MV-4-11 (cell line): Measurements from ENCODE around the gene HOXB13.
"Not testable (repeated sequence)": the region's sequence is repeated elsewhere in the genome, so short reads cannot be mapped to it uniquely, and the experiment has no call there.

Source experiments
- DNase-seq: peaks from one replicate; lab custom pipeline; 2025; lab: John Stamatoyannopoulos, UW

HOXB13 gene

GRCh38 chr17:48726114-48726915 lies 2.2 kb downstream of the HOXB13 start:
- no peak for DNase-seq

- DNase-seq = no peak
These were observed 3.1 kb downstream of the HOXB13 start for GRCh38 chr17:48725288-48726064.

- DNase-seq = no peak
These were observed 3.6 kb downstream of the HOXB13 start for GRCh38 chr17:48725004-48725287.

GRCh38 chr17:48724251-48725003 lies 4.1 kb downstream of the HOXB13 start:
- DNase-seq = peak; percentile 68

GRCh38 chr17:48723423-48724250 lies 4.9 kb downstream of the HOXB13 start:
- no peak for DNase-seq

- DNase-seq = peak; percentile 54
These were observed 5.6 kb downstream of the HOXB13 start, which contains the start of gene PRAC2 for GRCh38 chr17:48722915-48723422. TSS of gene PRAC2 (plus strand) at chr17:48723185. CDS start at chr17:48724411, 1,226 bp downstream.

- no peak for DNase-seq
These were observed 6.2 kb downstream of the HOXB13 start, which contains the start of gene PRAC1 for GRCh38 chr17:48722201-48722907. TSS of gene PRAC1 (minus strand) at chr17:48722518. CDS start at chr17:48722392, 126 bp downstream.

GRCh38 chr17:48721009-48721402 lies 7.5 kb downstream of the HOXB13 start:
- no peak for DNase-seq

GRCh38 chr17:48720266-48721008 lies 8.1 kb downstream of the HOXB13 start:
- DNase-seq = no peak

GRCh38 chr17:48719642-48720265 lies 8.8 kb downstream of the HOXB13 start:
- no peak for DNase-seq

GRCh38 chr17:48718761-48719641 lies 9.5 kb downstream of the HOXB13 start:
- DNase-seq = no peak

GRCh38 chr17:48718227-48718760 lies 10.3 kb downstream of the HOXB13 start:
- DNase-seq = no peak

- DNase-seq = no peak
These were observed 11.0 kb downstream of the HOXB13 start for GRCh38 chr17:48717367-48718226.

- DNase-seq = not testable (repeated sequence)
These were observed 12.0 kb downstream of the HOXB13 start for GRCh38 chr17:48716549-48716948.

- peak; percentile 59 for DNase-seq
These were observed 12.8 kb downstream of the HOXB13 start for GRCh38 chr17:48715496-48716399.

- no peak for DNase-seq
These were observed 17.4 kb downstream of the HOXB13 start for GRCh38 chr17:48711128-48711527.
